NT2/D1 (cell line): ENCODE data around the gene ZNF479.
"Not testable (repeated sequence)": the region's sequence is repeated elsewhere in the genome, so short reads cannot be mapped to it uniquely, and the experiment has no call there.

Experiments used
- DNase-seq: peaks from one replicate; pipeline ENCODE4 v3.0.0-alpha.2; 2011; ENCODE audit warnings: low read depth, low spot score
- H3K27me3 ChIP-seq: 2 replicates; pipeline ENCODE4 v1.6.0; 2011; ENCODE audit warnings: mild to moderate bottlenecking; ENCODE audit not compliant: insufficient read length, insufficient read depth
- H3K36me3 ChIP-seq: 2 replicates; pipeline ENCODE4 v1.6.1; 2011; ENCODE audit warnings: mild to moderate bottlenecking, low read length, mixed read lengths; ENCODE audit not compliant: insufficient read depth, insufficient read length
- H3K4me1 ChIP-seq: 2 replicates; pipeline ENCODE4 v1.5.1; 2011; ENCODE audit not compliant: insufficient read depth, insufficient read length
- H3K4me3 ChIP-seq: 2 replicates; pipeline ENCODE4 v1.5.1; 2011; ENCODE audit warnings: low read depth; ENCODE audit not compliant: insufficient read length
- H3K9ac ChIP-seq: 2 replicates; pipeline ENCODE4 v1.6.0; 2011; ENCODE audit warnings: low read depth; ENCODE audit not compliant: insufficient read length
- H3K9me3 ChIP-seq: 2 replicates; pipeline ENCODE4 v1.5.1; 2011; ENCODE audit warnings: mild to moderate bottlenecking, low read length; ENCODE audit not compliant: insufficient read depth
- SUZ12 ChIP-seq: IDR thresholded peaks from 2 replicates; pipeline ENCODE4 v1.6.1; 2011; ENCODE audit not compliant: insufficient read length, insufficient read depth; ENCODE audit errors: extremely low read depth
- ZNF274 ChIP-seq: IDR thresholded peaks from 2 replicates; pipeline ENCODE4 v1.6.1; 2011; ENCODE audit warnings: mild to moderate bottlenecking, low read depth, low read length

The ZNF479 gene

GRCh38 chr7:57176928-57177635, 44.8 kb upstream of the ZNF479 start:
- H3K9ac ChIP-seq = no peak overlapping the region
- DNase-seq = no peak
- H3K9me3 ChIP-seq = peaks cover 10% of the 10 kb centered on the region; the same call in 1 of the 2 replicates
- H3K4me3 ChIP-seq = no peak overlapping the region
- no peak for TF ChIP-seq ZNF274
- H3K36me3 ChIP-seq = no peaks in the 10 kb centered on the region
- no peaks in the 10 kb centered on the region for H3K4me1 ChIP-seq
- no peaks in the 10 kb centered on the region for H3K27me3 ChIP-seq

DNA sequence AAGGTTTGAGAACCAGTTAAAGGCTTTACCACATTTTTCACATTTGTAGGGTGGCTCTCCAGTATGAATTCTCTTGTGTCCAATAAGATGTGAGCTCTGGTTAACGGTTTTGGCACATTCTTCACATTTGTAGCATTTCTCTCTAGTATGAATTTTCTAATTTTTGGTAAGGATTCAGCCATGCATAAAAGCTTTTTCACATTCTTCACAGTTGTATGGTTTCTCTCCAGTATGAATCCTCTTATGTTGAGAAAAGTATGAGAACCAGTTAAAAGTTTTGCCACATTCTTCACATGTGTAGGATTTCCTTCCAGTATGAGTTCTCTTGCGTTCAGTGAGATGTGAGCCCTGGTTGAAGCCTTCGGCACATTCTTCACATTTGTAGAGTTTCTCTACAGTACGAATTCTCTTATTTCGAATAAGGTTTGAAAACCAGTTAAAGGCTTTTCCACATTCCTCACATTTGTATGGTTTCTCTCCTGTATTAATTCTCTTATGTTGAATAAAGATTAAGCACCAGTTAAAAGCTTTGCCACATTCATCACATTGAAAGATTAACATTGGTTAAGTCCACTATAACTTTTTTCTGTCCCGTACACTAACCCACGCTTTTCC, 33.2 kb upstream of the ZNF479 start:
- DNase-seq = no peak
- H3K27me3 ChIP-seq = no peaks in the 10 kb centered on the region
- no peak overlapping the region for H3K9ac ChIP-seq
- H3K9me3 ChIP-seq = peaks cover 64% of the 10 kb centered on the region
- H3K4me1 ChIP-seq = no peaks in the 10 kb centered on the region
- no peaks in the 10 kb centered on the region for H3K36me3 ChIP-seq
- TF ChIP-seq SUZ12 (no peak), ZNF274 (peak; percentile 89)
- no peak overlapping the region for H3K4me3 ChIP-seq

- H3K9ac ChIP-seq, H3K36me3 ChIP-seq, H3K4me3 ChIP-seq, DNase-seq, H3K4me1 ChIP-seq, H3K27me3 ChIP-seq: not testable (repeated sequence)
- peak; percentile 83 for TF ChIP-seq ZNF274
- peaks cover 30% of the 10 kb centered on the region for H3K9me3 ChIP-seq
These were observed 12.0 kb downstream of the ZNF479 start for GRCh38 chr7:57120123-57120784.
